ENCODE results near the gene RASSF1. TPM values are rescaled to one million over a fixed set of nuclear protein-coding genes. Genes with fewer than 3 reads are reported as not detected.

The RASSF1 gene
- total and polyA plus RNA-seq, 2 of the 13 experiments (the other 11 are each of a cell fraction or from before 2014, with no cell fraction given), result 10.2 to 27.5 TPM

DNA sequence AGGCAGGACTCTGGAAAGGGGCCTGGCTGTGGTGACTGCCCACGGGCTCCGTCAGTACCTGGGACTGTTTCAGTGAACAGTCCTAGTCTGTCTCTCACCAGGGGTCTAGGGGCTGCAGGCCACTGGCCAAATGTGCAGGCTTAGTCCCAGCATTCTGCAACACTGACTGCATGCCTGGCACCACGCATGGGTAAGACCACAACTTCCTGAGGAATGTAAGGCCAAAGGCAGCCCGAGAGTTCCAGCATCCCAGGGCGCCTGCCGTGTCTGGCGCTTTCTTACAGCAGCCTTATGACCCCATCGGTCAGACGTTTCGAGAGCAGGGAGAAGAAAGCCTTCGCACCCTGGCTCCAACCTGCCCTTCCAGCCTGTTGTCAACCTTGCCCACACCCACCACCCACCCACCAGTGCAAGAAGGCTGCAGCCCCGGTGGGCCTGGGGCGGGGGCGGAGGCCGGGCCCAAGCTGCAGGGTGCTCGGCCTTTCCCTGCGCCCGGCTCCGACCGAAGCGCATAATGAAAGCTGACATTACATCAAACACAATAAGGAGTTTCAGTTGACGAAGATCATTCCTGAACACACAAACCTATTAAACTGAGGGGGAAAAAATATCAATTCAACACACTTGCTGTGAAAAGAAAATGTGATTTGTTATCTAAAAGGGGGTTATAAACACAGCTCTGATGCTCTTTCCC lies 48.2 kb upstream of the RASSF1 start:
- H3K9me3 ChIP-seq (ENCODE audit: low read length), result no peaks in the 10 kb centered on the region
- ATAC-seq (peak; percentile 10), DNase-seq (ENCODE audit: low spot score) (no peak), FAIRE-seq (no peak)
- H3K4me1 ChIP-seq (ENCODE audit: insufficient read depth, low read length), result peaks cover 9% of the 10 kb centered on the region
- no TSS peak for BruUV-seq (replicated peaks)
- H3K36me3 ChIP-seq (replicated peaks in 1 of 2; ENCODE audit: control insufficient read depth in 1 of 2, insufficient read depth in 2 of 2, low read length in 2 of 2), result no peaks in the 10 kb centered on the region
- intact Hi-C loops (cut with micrococcal nuclease; ENCODE audit: unreplicated experiment), result loop anchor here (1.0 kb wide), 1 partner anchor 42 kb away; no protein-coding TSS in a partner anchor
- ChIA-PET POLR2A (no interaction called here), CTCF (ENCODE audit: low intra/inter-chr PET ratio, low total read pairs) (interaction anchor here (1.5 kb wide), 1 partner anchor 42 kb away, joined by 9 read pairs; the partner anchor contains the start of gene ZMYND10)
- WGBS (ENCODE audit: low lambda C conversion rate), result 63% methylated on average over 19 of the region's 22 CpGs
- H4K20me1 ChIP-seq (ENCODE audit: insufficient read depth, low read length), result no peaks in the 10 kb centered on the region
- no peaks in the 10 kb centered on the region for H3K79me2 ChIP-seq (ENCODE audit: insufficient read depth, low read length)
- TF ChIP-seq ZNF543 (CRISPR knock-in tag; IDR thresholded peaks at IDR 0.05) (no peak), GTF2F1 (IDR thresholded peaks at IDR 0.05; ENCODE audit: low read length) (no peak)
- TF ChIP-seq, protein P1, sequence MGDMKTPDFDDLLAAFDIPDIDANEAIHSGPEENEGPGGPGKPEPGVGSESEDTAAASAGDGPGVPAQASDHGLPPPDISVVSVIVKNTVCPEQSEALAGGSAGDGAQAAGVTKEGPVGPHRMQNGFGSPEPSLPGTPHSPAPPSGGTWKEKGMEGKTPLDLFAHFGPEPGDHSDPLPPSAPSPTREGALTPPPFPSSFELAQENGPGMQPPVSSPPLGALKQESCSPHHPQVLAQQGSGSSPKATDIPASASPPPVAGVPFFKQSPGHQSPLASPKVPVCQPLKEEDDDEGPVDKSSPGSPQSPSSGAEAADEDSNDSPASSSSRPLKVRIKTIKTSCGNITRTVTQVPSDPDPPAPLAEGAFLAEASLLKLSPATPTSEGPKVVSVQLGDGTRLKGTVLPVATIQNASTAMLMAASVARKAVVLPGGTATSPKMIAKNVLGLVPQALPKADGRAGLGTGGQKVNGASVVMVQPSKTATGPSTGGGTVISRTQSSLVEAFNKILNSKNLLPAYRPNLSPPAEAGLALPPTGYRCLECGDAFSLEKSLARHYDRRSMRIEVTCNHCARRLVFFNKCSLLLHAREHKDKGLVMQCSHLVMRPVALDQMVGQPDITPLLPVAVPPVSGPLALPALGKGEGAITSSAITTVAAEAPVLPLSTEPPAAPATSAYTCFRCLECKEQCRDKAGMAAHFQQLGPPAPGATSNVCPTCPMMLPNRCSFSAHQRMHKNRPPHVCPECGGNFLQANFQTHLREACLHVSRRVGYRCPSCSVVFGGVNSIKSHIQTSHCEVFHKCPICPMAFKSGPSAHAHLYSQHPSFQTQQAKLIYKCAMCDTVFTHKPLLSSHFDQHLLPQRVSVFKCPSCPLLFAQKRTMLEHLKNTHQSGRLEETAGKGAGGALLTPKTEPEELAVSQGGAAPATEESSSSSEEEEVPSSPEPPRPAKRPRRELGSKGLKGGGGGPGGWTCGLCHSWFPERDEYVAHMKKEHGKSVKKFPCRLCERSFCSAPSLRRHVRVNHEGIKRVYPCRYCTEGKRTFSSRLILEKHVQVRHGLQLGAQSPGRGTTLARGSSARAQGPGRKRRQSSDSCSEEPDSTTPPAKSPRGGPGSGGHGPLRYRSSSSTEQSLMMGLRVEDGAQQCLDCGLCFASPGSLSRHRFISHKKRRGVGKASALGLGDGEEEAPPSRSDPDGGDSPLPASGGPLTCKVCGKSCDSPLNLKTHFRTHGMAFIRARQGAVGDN (CRISPR knock-in tag; IDR thresholded peaks at IDR 0.05), result 0 out of 2 replicates have a peak, but pooled peaks have one; percentile 1
- no peak overlapping the region for H2AFZ ChIP-seq (ENCODE audit: low read length)
- H3K4me2 ChIP-seq (ENCODE audit: low read depth, low read length), result no peak overlapping the region
- peaks cover 11 to 71% of the 10 kb centered on the region in 2 experiments for H3K27me3 ChIP-seq (ENCODE audit: control insufficient read depth in 1 of 2, insufficient read depth in 2 of 2, low read length in 2 of 2)
- H3K9ac ChIP-seq (ENCODE audit: insufficient read depth, low read depth, low read length), result no peak overlapping the region
- no peak overlapping the region for H3K27ac ChIP-seq (ENCODE audit: extremely low read length, insufficient read depth, low read length)
- in situ Hi-C loops (cut with HindIII; ENCODE audit: extremely low pct_ligation_motif_present, low pct_unique_long_range_greater_than_20kb), result no loop called here
- no peak overlapping the region for H3K4me3 ChIP-seq (replicated peaks in 1 of 3; ENCODE audit: insufficient read depth in 1 of 3, low read depth in 2 of 3, low read length in 3 of 3)
